NAMALWA (cell line): Measurements from ENCODE around the gene SLC7A11.

Experiments
- DNase-seq: peaks from one replicate; pipeline ENCODE4 v3.0.0-alpha.2; 2015; ENCODE audit warnings: low spot score

Gene SLC7A11

GRCh38 chr4:138161351-138161750, 80.8 kb downstream of the SLC7A11 start:
- no peak for DNase-seq

- no peak for DNase-seq
These were observed 83.3 kb downstream of the SLC7A11 start for GRCh38 chr4:138158746-138159297.

DNA sequence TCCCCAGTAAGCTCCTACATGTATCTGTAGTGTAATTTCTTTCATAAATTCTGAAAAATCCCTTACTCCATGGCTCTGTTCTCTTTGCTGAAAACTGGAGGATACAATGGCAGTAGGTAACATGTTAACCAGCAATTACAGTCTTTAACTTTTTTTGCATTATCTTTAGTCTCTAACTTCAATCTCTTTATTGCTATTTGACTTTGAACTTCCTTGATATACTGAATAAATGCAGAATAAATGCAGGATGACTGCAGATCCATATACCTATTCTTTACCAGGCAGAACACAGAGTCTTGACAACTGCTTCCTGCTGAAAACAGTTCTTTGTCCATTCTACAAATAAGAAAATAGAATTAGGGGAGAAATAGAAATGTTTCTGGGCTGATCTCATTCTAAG, 101.3 kb downstream of the SLC7A11 start:
- no peak for DNase-seq

GRCh38 chr4:138138774-138139173, 103.4 kb downstream of the SLC7A11 start:
- DNase-seq, result no peak

DNA sequence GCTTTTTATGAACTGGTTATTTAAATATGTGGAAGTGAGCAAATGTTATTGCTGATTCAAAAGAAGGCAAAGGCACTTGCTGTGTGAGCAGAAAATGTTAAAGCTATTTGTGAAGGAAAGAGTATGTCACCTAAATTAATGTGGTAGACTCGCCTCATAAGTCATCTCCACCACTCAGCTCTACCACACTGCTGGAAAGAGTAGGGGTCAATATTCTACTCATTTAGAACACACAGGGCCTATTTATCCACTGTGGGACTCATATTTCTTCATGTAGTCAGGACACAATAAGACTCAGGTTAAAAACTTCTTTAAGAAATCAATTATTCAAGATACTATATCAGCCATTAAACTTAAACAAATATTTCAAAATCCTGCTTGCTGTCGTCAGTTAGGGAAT, 106.5 kb downstream of the SLC7A11 start:
- no peak for DNase-seq

GRCh38 chr4:138118270-138118669, 123.9 kb downstream of the SLC7A11 start:
- DNase-seq, result no peak

GRCh38 chr4:138115053-138115452, 127.1 kb downstream of the SLC7A11 start:
- DNase-seq, result no peak

- peak; percentile 79 for DNase-seq
These were observed 127.7 kb downstream of the SLC7A11 start for GRCh38 chr4:138114434-138114833.
